HG02763 (cell line): ENCODE measurements around the gene SLC25A21.

Experiments used
- ATAC-seq: cut with Tn5 transposase; IDR thresholded peaks from one replicate; pipeline ENCODE4 v1.9.1; 2021; ENCODE audit warnings: mild to moderate bottlenecking, moderate library complexity; ENCODE audit not compliant: unreplicated experiment

The SLC25A21 gene

DNA sequence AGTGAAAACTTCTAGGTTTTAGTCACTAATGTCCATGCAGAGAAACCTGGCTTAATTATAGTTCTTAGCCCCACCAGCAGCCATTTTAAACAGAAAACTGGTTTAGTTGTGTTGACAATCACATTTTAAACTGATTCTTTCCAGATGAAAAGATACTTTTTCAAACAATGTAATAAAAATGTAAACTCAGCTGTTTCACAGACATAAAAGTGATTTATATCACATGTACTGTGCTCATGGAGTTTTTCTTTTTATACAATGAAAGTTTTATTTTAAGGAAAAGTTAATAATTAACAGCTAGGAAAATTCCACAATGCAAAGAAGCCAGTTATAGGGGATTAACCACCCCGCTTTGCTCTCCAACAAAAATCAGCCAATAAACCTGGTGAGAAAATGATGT, 381.0 kb downstream of the SLC25A21 start:
- no peak for ATAC-seq

GRCh38 chr14:36785511-36785910, 386.9 kb downstream of the SLC25A21 start:
- ATAC-seq = no peak

- no peak for ATAC-seq
Observed at GRCh38 chr14:36784541-36784940, 387.9 kb downstream of the SLC25A21 start.

GRCh38 chr14:36781897-36782296, 390.5 kb downstream of the SLC25A21 start:
- ATAC-seq = no peak

DNA sequence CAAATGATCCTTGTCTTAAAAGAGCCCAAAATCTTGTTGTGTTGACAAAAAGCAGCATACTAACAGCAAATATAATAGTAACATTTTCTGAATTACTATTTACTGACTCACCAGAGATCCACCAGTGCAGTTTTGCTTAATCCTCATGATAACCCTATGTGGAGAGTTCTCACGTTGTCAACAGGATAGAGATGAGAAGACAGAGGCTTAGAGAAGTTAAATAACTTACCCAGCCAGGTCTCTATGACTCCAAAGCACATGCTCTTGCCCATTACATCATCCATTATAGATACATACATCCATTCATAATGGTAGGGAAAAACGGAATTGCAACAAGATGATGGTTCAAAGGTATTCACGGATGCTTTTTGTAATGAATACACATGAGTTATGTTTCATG, 398.8 kb downstream of the SLC25A21 start:
- no peak for ATAC-seq

- no peak for ATAC-seq
Observed at GRCh38 chr14:36773136-36773540, 399.3 kb downstream of the SLC25A21 start.

DNA sequence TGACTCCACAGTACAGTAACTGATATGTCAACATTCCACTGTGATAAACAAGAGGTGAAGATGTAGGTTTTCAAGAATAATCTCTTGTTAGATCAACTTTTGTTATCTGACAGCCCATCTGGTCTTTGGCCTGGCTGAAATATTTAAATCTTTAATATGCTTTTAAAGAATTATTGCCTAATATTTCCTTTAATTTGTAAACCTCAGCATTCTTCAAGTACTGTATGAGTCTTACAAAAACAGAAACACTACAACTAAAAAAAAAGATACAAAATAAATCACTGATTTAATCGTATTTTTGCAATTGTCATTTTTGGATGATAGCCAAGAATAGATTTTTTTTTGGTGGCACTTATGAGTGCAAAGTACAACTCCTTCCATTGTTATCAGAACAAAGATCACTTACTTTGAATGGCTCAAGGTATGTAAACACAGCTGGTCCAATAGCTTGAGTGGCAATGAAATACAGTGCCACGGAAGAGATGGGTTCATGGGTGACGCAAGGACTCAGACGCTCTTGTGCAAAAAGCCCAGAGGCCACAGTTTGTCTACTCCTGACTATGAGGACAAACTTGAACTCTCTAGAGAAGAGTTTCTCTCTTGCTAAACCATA, 401.3 kb downstream of the SLC25A21 start:
- ATAC-seq = no peak

- ATAC-seq = no peak
Observed at GRCh38 chr14:36768638-36769337, 403.6 kb downstream of the SLC25A21 start.

GRCh38 chr14:36767603-36768281, 404.7 kb downstream of the SLC25A21 start:
- ATAC-seq = no peak

- ATAC-seq = no peak
Observed at GRCh38 chr14:36766974-36767373, 405.4 kb downstream of the SLC25A21 start.

DNA sequence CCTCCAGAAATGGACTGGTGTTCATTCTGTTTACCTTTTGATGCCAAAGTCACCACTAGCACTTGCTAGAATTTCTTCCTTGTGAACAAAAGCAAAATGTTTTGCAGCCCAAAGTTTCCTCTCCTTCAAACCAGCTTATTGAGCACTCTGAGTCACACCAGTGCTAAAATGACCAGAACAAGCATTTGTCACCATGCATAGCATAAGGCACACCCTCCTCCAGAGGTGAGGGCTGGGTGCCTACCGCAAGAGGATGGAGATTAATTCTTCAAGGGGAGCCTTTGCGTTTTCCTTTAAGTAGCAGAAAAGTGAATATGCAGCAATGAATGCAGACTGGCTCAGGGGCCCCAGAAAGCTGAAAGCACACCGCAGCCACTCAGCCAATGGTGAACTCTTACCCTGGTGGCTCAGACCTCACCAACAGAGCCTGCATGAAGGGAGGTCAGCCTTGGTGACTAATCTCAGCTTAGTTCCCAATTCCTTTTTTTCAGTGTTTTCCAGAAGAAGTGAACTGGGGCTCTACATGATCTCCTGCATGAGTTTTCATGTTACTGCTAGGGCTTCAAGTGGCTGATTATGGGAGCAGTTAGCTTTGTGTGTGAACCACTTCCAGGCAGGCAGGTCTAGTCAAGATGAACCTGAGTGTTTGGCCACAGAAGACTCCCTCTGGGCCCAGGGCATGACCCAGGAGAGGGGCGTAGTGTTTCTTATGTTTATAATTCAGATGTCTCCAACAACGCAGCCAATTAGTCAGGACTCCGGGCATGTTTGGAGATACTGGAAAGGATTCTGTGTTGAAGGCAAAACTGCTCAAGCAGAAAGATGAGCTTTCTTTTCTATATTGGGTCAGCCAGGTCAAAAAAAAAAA, 414.4 kb downstream of the SLC25A21 start:
- no peak for ATAC-seq

- no peak for ATAC-seq
Observed at GRCh38 chr14:36756226-36756625, 416.2 kb downstream of the SLC25A21 start.

GRCh38 chr14:36755756-36756155, 416.6 kb downstream of the SLC25A21 start:
- ATAC-seq = no peak

GRCh38 chr14:36751920-36752319, 420.5 kb downstream of the SLC25A21 start:
- ATAC-seq = no peak

DNA sequence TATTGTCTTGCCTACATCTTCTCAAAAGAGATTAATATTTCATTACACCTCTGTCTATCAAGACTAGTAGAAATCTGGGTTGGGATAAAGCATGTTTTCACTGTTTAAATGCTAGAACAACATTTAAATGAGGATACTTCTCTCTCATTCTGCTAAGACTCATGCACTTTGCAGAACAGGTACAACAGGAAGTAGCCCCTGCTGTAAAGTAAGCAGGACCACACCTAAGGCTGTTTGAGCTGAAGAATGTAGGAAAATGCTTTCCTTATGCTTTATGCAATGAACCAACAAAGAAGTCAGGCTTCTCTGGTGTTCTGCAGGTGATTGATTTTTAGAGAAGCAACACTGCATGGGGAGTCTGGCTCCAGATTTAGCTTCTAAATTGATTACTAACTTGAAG, 421.3 kb downstream of the SLC25A21 start:
- ATAC-seq = no peak

- ATAC-seq = no peak
Observed at GRCh38 chr14:36750244-36750643, 422.2 kb downstream of the SLC25A21 start.

DNA sequence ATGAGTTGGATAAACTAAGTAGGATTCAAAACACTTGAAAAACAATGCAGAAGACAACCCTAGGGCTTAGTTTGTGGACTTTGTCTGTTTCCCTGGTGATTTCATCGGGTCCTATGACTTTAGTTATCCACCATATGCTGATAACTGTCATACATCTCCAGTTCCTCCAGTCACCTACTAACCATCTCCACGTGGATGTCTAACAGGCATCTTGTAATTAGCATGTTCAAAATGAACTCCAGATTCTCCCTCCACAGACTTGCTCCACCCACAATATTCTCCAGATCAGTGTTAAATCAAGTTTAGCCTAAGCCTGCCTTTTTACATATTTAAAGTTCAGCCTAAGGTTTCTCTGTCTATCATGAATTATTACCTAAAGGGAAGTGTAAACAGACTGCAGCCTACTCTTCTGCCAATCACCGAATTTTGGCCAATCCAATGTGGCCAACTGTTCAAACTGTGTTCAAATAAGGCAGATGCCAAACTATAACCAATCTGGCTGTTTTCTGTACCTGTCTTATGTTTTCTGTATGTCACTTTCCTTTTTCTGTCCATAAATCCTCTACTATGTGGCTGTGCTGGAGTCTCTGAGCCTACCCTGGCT, 423.7 kb downstream of the SLC25A21 start:
- no peak for ATAC-seq

DNA sequence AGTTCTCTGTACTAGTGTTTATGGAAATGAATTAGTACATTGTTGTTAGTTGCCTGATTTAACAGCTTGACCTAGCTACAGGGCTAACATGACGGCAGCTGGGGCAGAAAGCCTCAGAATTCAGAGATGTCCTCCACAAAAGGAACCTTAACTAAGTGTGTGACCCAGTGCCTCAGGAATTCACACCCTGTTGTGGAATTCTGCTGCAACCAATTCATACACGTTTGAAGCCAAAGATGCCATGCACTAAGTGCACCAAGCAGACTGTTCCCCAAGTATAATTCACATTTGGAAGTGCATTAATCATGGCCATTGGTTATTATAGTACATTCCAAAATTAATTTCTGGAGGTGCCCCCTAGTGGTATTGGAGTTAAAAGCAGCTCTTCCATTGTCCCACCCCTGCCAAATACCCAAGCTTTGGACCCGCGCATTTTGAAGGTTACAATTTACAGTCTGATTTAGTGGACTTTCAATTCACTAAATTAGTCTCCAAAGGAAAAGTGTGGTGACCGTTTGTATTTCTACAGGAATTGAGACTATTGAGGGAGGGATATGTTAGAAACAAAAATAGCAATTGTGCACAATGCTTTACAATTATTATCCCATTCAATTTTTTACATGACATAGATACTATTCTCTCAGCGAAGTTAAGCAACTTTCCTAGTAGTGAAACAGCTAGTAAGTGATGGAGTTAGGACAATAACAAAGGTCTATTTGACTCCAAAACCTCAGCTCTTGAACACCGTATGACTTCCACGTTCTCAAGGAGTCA, 424.8 kb downstream of the SLC25A21 start:
- no peak for ATAC-seq

DNA sequence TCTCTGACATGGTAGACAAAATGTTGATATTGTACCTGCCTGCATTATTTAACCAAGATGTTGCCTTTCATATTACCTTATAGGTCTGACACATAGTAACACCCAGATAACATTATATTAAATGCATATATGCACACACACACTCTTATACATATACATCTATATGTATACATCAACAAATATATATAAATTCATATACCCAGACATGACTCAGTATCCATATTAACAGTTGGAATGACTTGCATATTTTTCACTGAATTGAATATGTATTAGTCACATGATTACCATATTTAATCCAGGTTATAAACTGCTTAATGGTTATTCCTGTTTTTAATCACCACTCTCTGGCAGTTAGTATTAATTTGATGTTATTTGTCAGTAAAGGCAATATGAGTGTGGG, 425.5 kb downstream of the SLC25A21 start:
- ATAC-seq = no peak

- no peak for ATAC-seq
Observed at GRCh38 chr14:36741858-36742257, 430.5 kb downstream of the SLC25A21 start.
